HCT116 (cell line): ENCODE measurements around the gene SIK3. TPM values are rescaled to one million over a fixed set of nuclear protein-coding genes. Genes with fewer than 3 reads are reported as not detected.

Experiments
- ATAC-seq: fragments of 200-7000 bp; cut with Tn5 transposase; 2 replicates; pipeline ENCODE4 v1.9.1; 2020; ENCODE audit warnings: mild to moderate bottlenecking, moderate library complexity
- BruUV-seq: library from RNA; stranded (reverse); fragments of 400-500 nt; replicated peaks from 2 replicates; lab custom pipeline; 2021; lab: Mats Ljungman, UMichigan
- CTCF ChIA-PET: fragments of 300-600 bp; sonication (Branson Sonifier 250); formaldehyde crosslinking; loops from one replicate; lab custom pipeline; 2021; ENCODE audit warnings: antibody characterized with exemption; lab: Charles Lee
- POLR2A ChIA-PET: fragments of 300-600, 350-600 bp; sonication (Branson Sonifier 250); formaldehyde crosslinking; loops from one replicate; lab custom pipeline; 2021; ENCODE audit warnings: antibody characterized with exemption; lab: Charles Lee
- RAD21 ChIA-PET, 2 experiments: fragments of 300-600 bp; sonication (Branson Sonifier 250); formaldehyde crosslinking; loops; one replicate each; lab custom pipeline; 2023; ENCODE audit warnings: low total read pairs in 2 of 2; ENCODE audit not compliant: uncharacterized antibody in 2 of 2, unreplicated experiment in 2 of 2, low non-redundant PET in 1 of 2; lab: Charles Lee
- DNase-seq: peaks from one replicate; pipeline ENCODE4 v3.0.0-alpha.2; 2010; ENCODE audit warnings: low read depth, low spot score
- H2AFZ ChIP-seq: fragments of 200-600 bp; shearing (Covaris generic), sonication (generic); 2 replicates; pipeline ENCODE4 v1.6.1; 2017; ENCODE audit warnings: low read depth, mixed run types, mixed read lengths, antibody characterized with exemption, low read length; ENCODE audit not compliant: poor library complexity, severe bottlenecking
- H3K27ac ChIP-seq: 2 replicates; pipeline ENCODE4 v1.5.1; 2012; ENCODE audit warnings: low read depth, low read length
- H3K27me3 ChIP-seq: fragments of 200-600 bp; sonication (generic); 2 replicates; pipeline ENCODE4 v1.6.1; 2016; ENCODE audit warnings: mixed run types, low read length, mixed read lengths; ENCODE audit not compliant: insufficient read depth
- H3K36me3 ChIP-seq, 2 experiments: fragments of 200-500 bp in 1 of 2; fragments of 200-600 bp in 1 of 2; sonication (Bioruptor generic) in 1 of 2; sonication (generic) in 1 of 2; 2 replicates each; pipeline versions ENCODE4 v1.5.1 to v1.6.1; 2014 to 2016; ENCODE audit warnings: low read length in 2 of 2, inconsistent platforms in 1 of 2, mixed read lengths in 1 of 2, mixed run types in 1 of 2; ENCODE audit not compliant: insufficient read depth in 2 of 2, control insufficient read depth in 1 of 2
- H3K4me1 ChIP-seq, 2 experiments: fragments of 200-600 bp in 1 of 2; sonication (generic) in 1 of 2; 2 replicates each; pipeline versions ENCODE4 v1.5.1 to v1.6.1; 2012 to 2017; ENCODE audit warnings: low read length in 2 of 2, inconsistent platforms in 1 of 2, mild to moderate bottlenecking in 1 of 2, mixed read lengths in 1 of 2, mixed run types in 1 of 2, moderate library complexity in 1 of 2; ENCODE audit not compliant: insufficient read depth in 2 of 2, control insufficient read depth in 1 of 2
- H3K4me2 ChIP-seq: fragments of 200-600 bp; sonication (generic); 2 replicates; pipeline ENCODE4 v1.6.1; 2017; ENCODE audit warnings: mixed run types, low read length, mixed read lengths
- H3K4me3 ChIP-seq, 2 experiments: fragments of 200-600 bp in 1 of 2; sonication (generic) in 1 of 2; replicated peaks in 1 of 2; 2 replicates each; pipeline ENCODE4 v1.5.1; 2011 to 2016; ENCODE audit warnings: low read length in 2 of 2, control low read depth in 1 of 2, low read depth in 1 of 2, mild to moderate bottlenecking in 1 of 2, mixed read lengths in 1 of 2, mixed run types in 1 of 2
- H3K79me2 ChIP-seq: fragments of 200-600 bp; sonication (generic); 2 replicates; pipeline ENCODE4 v1.6.1; 2017; ENCODE audit warnings: mild to moderate bottlenecking, mixed run types, low read length, moderate library complexity, mixed read lengths; ENCODE audit not compliant: insufficient read depth
- H3K9ac ChIP-seq: fragments of 200-600 bp; sonication (generic); 2 replicates; pipeline ENCODE4 v1.6.1; 2016; ENCODE audit warnings: low read length, mixed read lengths
- H3K9me2 ChIP-seq: fragments of 200-600 bp; sonication (generic), shearing (Covaris generic); 2 replicates; pipeline ENCODE4 v1.6.1; 2017; ENCODE audit warnings: mixed run types, mild to moderate bottlenecking, moderate library complexity; ENCODE audit not compliant: insufficient read depth
- H3K9me3 ChIP-seq, 2 experiments: fragments of 200-500 bp in 1 of 2; fragments of 200-600 bp in 1 of 2; sonication (Bioruptor generic) in 1 of 2; sonication (generic) in 1 of 2; 2 replicates each; pipeline ENCODE4 v1.6.1; 2014 to 2017; ENCODE audit warnings: low read length in 2 of 2, mixed read lengths in 2 of 2, inconsistent platforms in 1 of 2, low read depth in 1 of 2, mild to moderate bottlenecking in 1 of 2, mixed run types in 1 of 2, moderate library complexity in 1 of 2; ENCODE audit not compliant: control insufficient read depth in 1 of 2, insufficient read depth in 1 of 2
- H4K20me1 ChIP-seq: fragments of 200-600 bp; sonication (generic), shearing (Covaris generic); 2 replicates; pipeline ENCODE4 v1.6.1; 2017; ENCODE audit warnings: mixed run types, mild to moderate bottlenecking, moderate library complexity; ENCODE audit not compliant: insufficient read depth
- ATF3 ChIP-seq: IDR thresholded peaks from 2 replicates; pipeline ENCODE4 v1.6.1; 2012
- CEBPB ChIP-seq: IDR thresholded peaks from 2 replicates; pipeline ENCODE4 v1.6.1; 2012; ENCODE audit warnings: low read depth
- EGR1 ChIP-seq: IDR thresholded peaks from 2 replicates; pipeline ENCODE4 v1.6.1; 2012; ENCODE audit warnings: low read depth
- EZH2 ChIP-seq: fragments of 200-600 bp; sonication (generic); IDR thresholded peaks from 2 replicates; pipeline ENCODE4 v1.6.1; 2017; ENCODE audit warnings: antibody characterized with exemption, mixed run types
- FOSL1 ChIP-seq: IDR thresholded peaks from 2 replicates; pipeline ENCODE4 v1.6.1; 2012; ENCODE audit warnings: low read depth
- MAX ChIP-seq: IDR thresholded peaks from 2 replicates; pipeline ENCODE4 v1.6.1; 2012
- POLR2AphosphoS5 ChIP-seq: IDR thresholded peaks from 2 replicates; pipeline ENCODE4 v1.6.1; 2011; ENCODE audit warnings: mild to moderate bottlenecking, low read depth, low read length, moderate library complexity
- REST ChIP-seq: IDR thresholded peaks from 2 replicates; pipeline ENCODE4 v1.6.1; 2012; ENCODE audit warnings: low read depth
- SIN3A ChIP-seq: IDR thresholded peaks from 2 replicates; pipeline ENCODE4 v1.6.1; 2012; ENCODE audit warnings: low read depth
- SP1 ChIP-seq: IDR thresholded peaks from 2 replicates; pipeline ENCODE4 v1.6.1; 2012; ENCODE audit warnings: low read depth
- SRF ChIP-seq: IDR thresholded peaks from 2 replicates; pipeline ENCODE4 v1.6.1; 2012; ENCODE audit warnings: low read depth
- TCF7L2 ChIP-seq: IDR thresholded peaks from 2 replicates; pipeline ENCODE4 v1.7.0; 2011; ENCODE audit warnings: borderline replicate concordance, inconsistent platforms; ENCODE audit not compliant: insufficient read depth, insufficient read length; ENCODE audit errors: extremely low read depth
- YY1 ChIP-seq: IDR thresholded peaks from 2 replicates; pipeline ENCODE4 v1.6.1; 2011; ENCODE audit warnings: low read length, low read depth, moderate library complexity, mild to moderate bottlenecking; ENCODE audit not compliant: insufficient replicate concordance; ENCODE audit errors: extremely low read depth
- ZFX ChIP-seq: fragments of 450-650 bp; IDR thresholded peaks from 2 replicates; pipeline ENCODE4 v1.6.1; 2017
- intact Hi-C: fragments of 100-400 bp; cut with micrococcal nuclease; formaldehyde crosslinking; loops from 2 replicates; pipeline ENCODE4 v1.10.0; 2022
- total RNA-seq: library from RNA; stranded (reverse); gene quantifications from one replicate; pipeline ENCODE4 v1.2.1, GENCODE V29; 2021; ENCODE audit not compliant: unreplicated experiment

The SIK3 gene
- total RNA-seq, 1 experiment from 2014 or later, result 21.0 TPM

- no peak for ATAC-seq
- TF ChIP-seq SP1 (no peak), SRF (no peak)
- intact Hi-C loops, result no loop called here
- no peak for DNase-seq
- no peaks in the 10 kb centered on the region for H4K20me1 ChIP-seq
- no peaks in the 10 kb centered on the region for H3K9me2 ChIP-seq
- CTCF ChIA-PET, result no interaction called here
- H3K9me3 ChIP-seq, result no peaks in the 10 kb centered on the region
- no peak overlapping the region for H3K27ac ChIP-seq
- H3K9ac ChIP-seq, result no peak overlapping the region
- H2AFZ ChIP-seq, result no peak overlapping the region
- no TSS peak for BruUV-seq
- POLR2A ChIA-PET, result no interaction called here
- H3K4me2 ChIP-seq, result no peak overlapping the region
- H3K27me3 ChIP-seq, result no peaks in the 10 kb centered on the region
- H3K36me3 ChIP-seq, result no peaks in the 10 kb centered on the region
- H3K4me3 ChIP-seq, result no peak overlapping the region
- no peaks in the 10 kb centered on the region for H3K79me2 ChIP-seq
- peaks cover 0 to 11% of the 10 kb centered on the region in 2 experiments; a peak in 2 of 4 replicates for H3K4me1 ChIP-seq
- RAD21 ChIA-PET, result no interaction called here
Observed at GRCh38 chr11:117128289-117128688, 30.1 kb upstream of the SIK3 start.

- no peaks in the 10 kb centered on the region for H3K79me2 ChIP-seq
- ChIA-PET POLR2A (no interaction called here), RAD21 (no interaction called here), CTCF (interaction anchor here (1.0 kb wide), 1 partner anchor 17 kb away, joined by 3 read pairs; no protein-coding TSS in a partner anchor)
- intact Hi-C loops, result no loop called here
- no peak overlapping the region for H3K4me3 ChIP-seq
- peaks cover 0 to 11% of the 10 kb centered on the region in 2 experiments; a peak in 2 of 4 replicates for H3K4me1 ChIP-seq
- no peaks in the 10 kb centered on the region for H3K9me3 ChIP-seq
- no peak overlapping the region for H3K27ac ChIP-seq
- H2AFZ ChIP-seq, result no peak overlapping the region
- no peaks in the 10 kb centered on the region for H3K36me3 ChIP-seq
- no peaks in the 10 kb centered on the region for H4K20me1 ChIP-seq
- DNase-seq (no peak), ATAC-seq (no peak)
- H3K9me2 ChIP-seq, result no peaks in the 10 kb centered on the region
- H3K4me2 ChIP-seq, result no peak overlapping the region
- no peak overlapping the region for H3K9ac ChIP-seq
- no peaks in the 10 kb centered on the region for H3K27me3 ChIP-seq
- BruUV-seq, result no TSS peak
- TF ChIP-seq SP1 (no peak), EGR1 (no peak), REST (no peak), FOSL1 (no peak), ATF3 (no peak), TCF7L2 (no peak), YY1 (no peak), ZFX (no peak), SIN3A (no peak), MAX (no peak), POLR2AphosphoS5 (no peak), EZH2 (no peak), CEBPB (no peak)
Observed at GRCh38 chr11:117127171-117127901, 29.1 kb upstream of the SIK3 start.
